HepG2 (cell line): Measurements from ENCODE around the gene ZNF48. TPM values are rescaled to one million over a fixed set of nuclear protein-coding genes. Genes with fewer than 3 reads are reported as not detected.

Source experiments
- CENPBD1 ChIP-seq: sonication (generic); formaldehyde crosslinking; IDR thresholded peaks from 2 replicates; pipeline ENCODE4 v1.8.0; 2022; ENCODE audit warnings: missing genetic modification reagents, low read depth, mild to moderate bottlenecking, borderline replicate concordance
- ESRRA ChIP-seq: sonication (generic); formaldehyde crosslinking; IDR thresholded peaks from 2 replicates; pipeline ENCODE4 v1.5.1; 2020; ENCODE audit warnings: mild to moderate bottlenecking, low read depth, missing genetic modification reagents
- FOXJ3 ChIP-seq: sonication (generic); formaldehyde crosslinking; IDR thresholded peaks from 2 replicates; pipeline ENCODE4 v1.4.0; 2020; ENCODE audit warnings: missing genetic modification reagents, mild to moderate bottlenecking, borderline replicate concordance
- GABPA ChIP-seq, 2 experiments: IDR thresholded peaks; 2 replicates each; pipeline ENCODE4 v1.6.1; 2011 to 2016; ENCODE audit warnings: low read depth in 2 of 2, low read length in 1 of 2, missing biosample characterization in 1 of 2, missing genetic modification characterization in 1 of 2
- HNRNPK ChIP-seq: fragments of 200-400 bp; formaldehyde crosslinking; IDR thresholded peaks from 2 replicates; pipeline ENCODE4 v1.6.1; 2018; ENCODE audit warnings: low read length, low read depth, moderate library complexity, mild to moderate bottlenecking; ENCODE audit not compliant: poor library complexity, severe bottlenecking
- PATZ1 ChIP-seq: sonication (generic); formaldehyde crosslinking; IDR thresholded peaks from 2 replicates; pipeline ENCODE4 v1.4.0; 2020; ENCODE audit warnings: missing genetic modification reagents
- POGZ ChIP-seq: sonication (generic); formaldehyde crosslinking; IDR thresholded peaks from 2 replicates; pipeline ENCODE4 v1.4.0; 2020; ENCODE audit warnings: mild to moderate bottlenecking, missing genetic modification reagents
- SOX5 ChIP-seq: IDR thresholded peaks from 2 replicates; pipeline ENCODE4 v1.6.1; 2016; ENCODE audit warnings: borderline replicate concordance
- UBTF ChIP-seq: sonication (generic); formaldehyde crosslinking; IDR thresholded peaks from 2 replicates; pipeline ENCODE4 v1.4.0; 2020; ENCODE audit warnings: mild to moderate bottlenecking, missing genetic modification reagents
- YEATS4 ChIP-seq: sonication (generic); formaldehyde crosslinking; IDR thresholded peaks from 2 replicates; pipeline ENCODE4 v1.4.0; 2020; ENCODE audit warnings: missing genetic modification reagents, borderline replicate concordance
- ZFX ChIP-seq: sonication (generic); formaldehyde crosslinking; IDR thresholded peaks from 2 replicates; pipeline ENCODE4 v1.4.0; 2020; ENCODE audit warnings: mild to moderate bottlenecking, low read depth, missing genetic modification reagents, moderate library complexity
- ZNF556 ChIP-seq: sonication (generic); formaldehyde crosslinking; IDR thresholded peaks from 2 replicates; pipeline ENCODE4 v1.4.0; 2020; ENCODE audit warnings: mild to moderate bottlenecking, missing genetic modification reagents, borderline replicate concordance
- polyA plus RNA-seq, 8 experiments: library from polyadenylated mRNA; depleted of rRNA in 3 of 8; stranded (reverse) in 7 of 8; unstranded in 1 of 8; fragments of >200 nt; fragmentation: Illumina TruSeq in 4 of 8; extraction: Trizol in 4 of 8; gene quantifications; 2 replicates each; pipeline versions ENCODE4 v1.2.1 to v1.2.3, GENCODE V29; 2011 to 2016; ENCODE audit warnings: low read depth in 4 of 8, missing spikeins in 1 of 8, mixed read lengths in 1 of 8; ENCODE audit not compliant: insufficient read depth in 1 of 8
- total RNA-seq, 5 experiments: library from RNA; depleted of rRNA; stranded (reverse); fragments of >200 nt; fragmentation: Illumina TruSeq; extraction: Trizol; gene quantifications; 2 replicates each; pipeline ENCODE4 v1.2.3, GENCODE V29; 2016; ENCODE audit warnings: low read depth in 1 of 5
- TF ChIP-seq, protein P1 (sequence below): sonication (generic); formaldehyde crosslinking; IDR thresholded peaks from 2 replicates; pipeline ENCODE4 v1.4.0; 2020; ENCODE audit warnings: missing genetic modification reagents

The ZNF48 gene
- total and polyA plus RNA-seq, 2 of the 13 experiments (the other 11 are each of a cell fraction or from before 2014, with no cell fraction given): 9.9 to 12.3 TPM

DNA sequence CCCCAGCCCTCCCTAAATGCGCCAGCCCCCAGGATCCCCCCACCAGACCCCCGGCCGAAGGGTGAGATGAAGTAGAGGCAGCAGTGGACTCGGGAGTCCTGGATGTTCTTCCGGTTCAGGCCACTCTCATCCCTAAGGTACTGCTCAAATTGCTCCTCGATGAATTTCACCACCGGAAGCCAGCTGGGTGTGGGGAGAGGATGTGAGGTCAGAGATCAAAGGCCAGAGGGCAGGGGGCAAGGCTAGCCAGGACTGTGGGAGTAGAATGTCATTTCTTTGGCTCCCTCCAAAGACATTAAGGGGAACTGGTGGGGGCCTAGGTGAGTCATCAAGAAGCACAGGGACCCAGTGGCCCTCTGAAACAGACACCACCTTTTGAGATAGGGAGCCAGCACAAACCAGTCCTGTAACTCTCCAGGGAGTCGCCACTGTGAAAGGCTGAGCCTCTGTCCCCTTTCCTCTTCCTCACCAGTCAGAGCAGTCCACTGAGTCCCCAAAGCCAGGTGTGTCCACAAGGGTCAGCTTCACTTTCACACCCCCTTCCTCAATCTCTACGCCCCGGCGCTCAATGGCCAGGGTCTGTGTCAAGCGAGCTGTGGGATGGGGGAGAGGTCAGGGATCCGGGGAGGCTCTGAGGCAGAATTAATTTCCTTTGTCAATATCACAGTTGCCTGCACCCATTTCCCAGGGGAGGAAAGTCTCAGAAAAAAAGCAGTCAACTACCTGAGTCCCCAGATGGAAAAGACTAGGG is 13.8 kb upstream of the ZNF48 start (continued):
- peak; percentile 9; the same call in 1 of the 2 replicates for TF ChIP-seq PATZ1 (CRISPR knock-in tag)
- no peak for TF ChIP-seq SOX5 (CRISPR knock-in tag)
- TF ChIP-seq POGZ (CRISPR knock-in tag): peak; percentile 64
- TF ChIP-seq HNRNPK: no peak
- no peak for TF ChIP-seq FOXJ3 (CRISPR knock-in tag)
- TF ChIP-seq YEATS4 (CRISPR knock-in tag): 0 out of 2 replicates have a peak, but pooled peaks have one; percentile 25
- TF ChIP-seq CENPBD1 (CRISPR knock-in tag): no peak
- TF ChIP-seq GABPA (IDR thresholded peaks at IDR 0.05; ENCODE audit: low read depth, low read length): peak; percentile 70
- TF ChIP-seq GABPA (CRISPR knock-in tag; IDR thresholded peaks at IDR 0.05; ENCODE audit: low read depth): peak; percentile 94
- 0 out of 2 replicates have a peak, but pooled peaks have one; percentile 23 for TF ChIP-seq ZFX
- 0 out of 2 replicates have a peak, but pooled peaks have one; percentile 7 for TF ChIP-seq UBTF (CRISPR knock-in tag)
- TF ChIP-seq ESRRA: 0 out of 2 replicates have a peak, but pooled peaks have one; percentile 31
- 0 out of 2 replicates have a peak, but pooled peaks have one; percentile 21 for TF ChIP-seq ZNF556 (CRISPR knock-in tag)
- TF ChIP-seq, protein P1, sequence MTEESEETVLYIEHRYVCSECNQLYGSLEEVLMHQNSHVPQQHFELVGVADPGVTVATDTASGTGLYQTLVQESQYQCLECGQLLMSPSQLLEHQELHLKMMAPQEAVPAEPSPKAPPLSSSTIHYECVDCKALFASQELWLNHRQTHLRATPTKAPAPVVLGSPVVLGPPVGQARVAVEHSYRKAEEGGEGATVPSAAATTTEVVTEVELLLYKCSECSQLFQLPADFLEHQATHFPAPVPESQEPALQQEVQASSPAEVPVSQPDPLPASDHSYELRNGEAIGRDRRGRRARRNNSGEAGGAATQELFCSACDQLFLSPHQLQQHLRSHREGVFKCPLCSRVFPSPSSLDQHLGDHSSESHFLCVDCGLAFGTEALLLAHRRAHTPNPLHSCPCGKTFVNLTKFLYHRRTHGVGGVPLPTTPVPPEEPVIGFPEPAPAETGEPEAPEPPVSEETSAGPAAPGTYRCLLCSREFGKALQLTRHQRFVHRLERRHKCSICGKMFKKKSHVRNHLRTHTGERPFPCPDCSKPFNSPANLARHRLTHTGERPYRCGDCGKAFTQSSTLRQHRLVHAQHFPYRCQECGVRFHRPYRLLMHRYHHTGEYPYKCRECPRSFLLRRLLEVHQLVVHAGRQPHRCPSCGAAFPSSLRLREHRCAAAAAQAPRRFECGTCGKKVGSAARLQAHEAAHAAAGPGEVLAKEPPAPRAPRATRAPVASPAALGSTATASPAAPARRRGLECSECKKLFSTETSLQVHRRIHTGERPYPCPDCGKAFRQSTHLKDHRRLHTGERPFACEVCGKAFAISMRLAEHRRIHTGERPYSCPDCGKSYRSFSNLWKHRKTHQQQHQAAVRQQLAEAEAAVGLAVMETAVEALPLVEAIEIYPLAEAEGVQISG (CRISPR knock-in tag): peak; percentile 86; the same call in 1 of the 2 replicates
